Stimulated activated CD4-positive, alpha-beta T cell treated with anti-CD3 and anti-CD28 coated beads, TNF-alpha, amount 100 ng/mL, for 48 hours (primary cell): ENCODE results near the gene ZFP57.

Experiments used
- DNase-seq, 3 donors: peaks; one replicate each; pipeline ENCODE4 v3.0.0-alpha.2; 2020; ENCODE audit warnings: low read depth in 3 of 3

Gene ZFP57

GRCh38 chr6:29655658-29656057 lies 25.3 kb downstream of the ZFP57 start:
- DNase-seq = no peak

GRCh38 chr6:29653452-29654038 lies 27.4 kb downstream of the ZFP57 start:
- DNase-seq = peak in 1 of 3 donors; percentile 26

- DNase-seq = no peak
Measured at GRCh38 chr6:29652198-29652584, 28.8 kb downstream of the ZFP57 start.

- no peak for DNase-seq
Measured at GRCh38 chr6:29651413-29652197, 29.3 kb downstream of the ZFP57 start.

- peak; percentile 96 to 99 (median 98) for DNase-seq
Measured at GRCh38 chr6:29649701-29650673, 31.0 kb downstream of the ZFP57 start.

- DNase-seq = no peak
Measured at GRCh38 chr6:29647927-29648642, 32.9 kb downstream of the ZFP57 start.

- no peak for DNase-seq
Measured at GRCh38 chr6:29641430-29642148, 39.4 kb downstream of the ZFP57 start.

GRCh38 chr6:29637247-29637646 lies 43.7 kb downstream of the ZFP57 start:
- DNase-seq = no peak

GRCh38 chr6:29633534-29633905 lies 47.4 kb downstream of the ZFP57 start:
- no peak for DNase-seq

- peak in 2 of 3 donors; percentile 51 to 71 for DNase-seq
Measured at GRCh38 chr6:29632789-29633533, 48.0 kb downstream of the ZFP57 start, which contains the start of gene GABBR1. TSS of gene GABBR1 (minus strand) at chr6:29633183. CDS start at chr6:29632385, 798 bp downstream.

GRCh38 chr6:29631860-29632731 lies 48.9 kb downstream of the ZFP57 start:
- DNase-seq = peak in 2 of 3 donors; percentile 22 to 26

- no peak for DNase-seq
Measured at GRCh38 chr6:29631209-29631810, 49.6 kb downstream of the ZFP57 start.

- no peak for DNase-seq
Measured at GRCh38 chr6:29630315-29630714, 50.6 kb downstream of the ZFP57 start.

- DNase-seq = no peak
Measured at GRCh38 chr6:29629571-29629970, 51.4 kb downstream of the ZFP57 start.

- DNase-seq = peak in 2 of 3 donors; percentile 26 to 57
Measured at GRCh38 chr6:29628419-29629281, 52.3 kb downstream of the ZFP57 start.

GRCh38 chr6:29627755-29628418 lies 53.1 kb downstream of the ZFP57 start:
- DNase-seq = peak in 2 of 3 donors; percentile 21 to 44
